ENCODE measurements around the gene DLD.

DLD gene

GRCh38 chr7:107936312-107936711 is 45.3 kb downstream of the DLD start:
- Histone ChIP-seq H3K79me1 (replicated peaks; ENCODE audit: low read length, poor library complexity, severe bottlenecking) (peaks cover 1% of the 10 kb centered on the region), H4K8ac (ENCODE audit: low read length) (no peak overlapping the region), H3K36me3 (ENCODE audit: control insufficient read depth in 1 of 2, insufficient read depth in 2 of 2, low read depth in 1 of 2, low read length in 2 of 2) (peaks cover 15 to 78% of the 10 kb centered on the region in 2 experiments), H3K4me2 (ENCODE audit: low read length, poor library complexity, severe bottlenecking) (no peak overlapping the region), H3K27me3 (ENCODE audit: control insufficient read depth in 1 of 2, insufficient read depth in 1 of 2, low read length in 2 of 2) (no peaks in the 10 kb centered on the region), H3K23ac (ENCODE audit: low read length in 2 of 2) (no peak overlapping the region), H3K4me3 (ENCODE audit: insufficient read depth in 1 of 2, low read depth in 1 of 2, low read length in 2 of 2) (no peak overlapping the region), H3K9me3 (ENCODE audit: control insufficient read depth, low read length) (no peaks in the 10 kb centered on the region), H2AFZ (ENCODE audit: low read depth, low read length) (no peak overlapping the region), H3K4me1 (ENCODE audit: control insufficient read depth, insufficient read depth, low read depth, low read length) (peaks cover 20% of the 10 kb centered on the region), H2BK12ac (ENCODE audit: low read length in 2 of 2) (no peak overlapping the region), H3K27ac (ENCODE audit: low read length, poor library complexity, severe bottlenecking) (peak overlapping the region; percentile 65), H2BK15ac (ENCODE audit: low read depth, poor library complexity, severe bottlenecking) (no peak overlapping the region), H2AK5ac (ENCODE audit: low read length, severe bottlenecking) (no peak overlapping the region), H3K9ac (ENCODE audit: low read length) (no peak overlapping the region), H3K4ac (ENCODE audit: low read depth in 1 of 2, low read length in 2 of 2) (no peak overlapping the region), H4K91ac (ENCODE audit: low read length) (no peak overlapping the region), H2BK120ac (ENCODE audit: low read depth, low read length) (no peak overlapping the region), H3K14ac (ENCODE audit: low read length in 2 of 2) (no peak overlapping the region), H2BK5ac (ENCODE audit: low read depth, low read length, poor library complexity, severe bottlenecking) (no peak overlapping the region), H3K18ac (ENCODE audit: low read depth in 1 of 2, low read length in 2 of 2) (no peak overlapping the region)
- WGBS: 78% methylated on average over 1 of the region's 2 CpGs
- no peak for DNase-seq

DNA sequence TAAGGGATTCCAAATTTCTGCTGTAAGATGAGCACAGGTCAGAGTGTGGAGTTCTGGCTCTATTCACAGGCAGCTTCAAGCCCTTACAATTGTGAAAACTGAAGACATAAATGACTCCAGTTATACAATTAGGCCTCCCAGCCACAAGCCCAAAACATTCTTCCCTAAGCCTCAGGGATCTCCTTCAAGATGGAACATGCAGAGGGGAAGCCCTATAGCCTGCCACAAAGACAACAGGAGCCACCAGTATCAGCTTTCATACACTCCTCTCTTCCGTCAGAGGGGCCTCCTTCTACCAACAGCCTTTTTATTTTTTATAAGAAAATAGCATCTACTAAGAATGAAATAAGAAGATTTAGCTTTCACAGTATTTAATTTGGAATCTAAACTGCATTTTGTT is 46.5 kb downstream of the DLD start:
- no peak overlapping the region for H2BK12ac ChIP-seq (ENCODE audit: low read length in 2 of 2)
- H2BK15ac ChIP-seq (ENCODE audit: low read depth, poor library complexity, severe bottlenecking): no peak overlapping the region
- no CpG with 5 or more reads among the region's 1 CpG for WGBS
- H3K4me3 ChIP-seq (ENCODE audit: insufficient read depth in 1 of 2, low read depth in 1 of 2, low read length in 2 of 2): peak overlapping the region in 1 of 2 experiments; percentile 3
- H3K14ac ChIP-seq (ENCODE audit: low read length in 2 of 2): no peak overlapping the region
- no peak overlapping the region for H3K23ac ChIP-seq (ENCODE audit: low read length in 2 of 2)
- no peak overlapping the region for H3K4ac ChIP-seq (ENCODE audit: low read depth in 1 of 2, low read length in 2 of 2)
- H3K79me1 ChIP-seq (replicated peaks; ENCODE audit: low read length, poor library complexity, severe bottlenecking): no peaks in the 10 kb centered on the region
- H3K36me3 ChIP-seq (ENCODE audit: control insufficient read depth in 1 of 2, insufficient read depth in 2 of 2, low read depth in 1 of 2, low read length in 2 of 2): peaks cover 21 to 73% of the 10 kb centered on the region in 2 experiments
- no peak overlapping the region for H3K18ac ChIP-seq (ENCODE audit: low read depth in 1 of 2, low read length in 2 of 2)
- no peak overlapping the region for H2BK120ac ChIP-seq (ENCODE audit: low read depth, low read length)
- no peak overlapping the region for H2AFZ ChIP-seq (ENCODE audit: low read depth, low read length)
- no peaks in the 10 kb centered on the region for H3K27me3 ChIP-seq (ENCODE audit: control insufficient read depth in 1 of 2, insufficient read depth in 1 of 2, low read length in 2 of 2)
- H3K27ac ChIP-seq (ENCODE audit: low read length, poor library complexity, severe bottlenecking): peak overlapping the region; percentile 65
- H4K91ac ChIP-seq (ENCODE audit: low read length): no peak overlapping the region
- H4K8ac ChIP-seq (ENCODE audit: low read length): no peak overlapping the region
- peak overlapping the region; percentile 3 for H2BK5ac ChIP-seq (ENCODE audit: low read depth, low read length, poor library complexity, severe bottlenecking)
- H3K4me2 ChIP-seq (ENCODE audit: low read length, poor library complexity, severe bottlenecking): no peak overlapping the region
- DNase-seq: no peak
- no peak overlapping the region for H2AK5ac ChIP-seq (ENCODE audit: low read length, severe bottlenecking)
- peak overlapping the region; percentile 68 for H3K9ac ChIP-seq (ENCODE audit: low read length)
- no peaks in the 10 kb centered on the region for H3K9me3 ChIP-seq (ENCODE audit: control insufficient read depth, low read length)
- peaks cover 17% of the 10 kb centered on the region for H3K4me1 ChIP-seq (ENCODE audit: control insufficient read depth, insufficient read depth, low read depth, low read length)

- Histone ChIP-seq H2AFZ (ENCODE audit: low read depth, low read length) (no peak overlapping the region), H3K23ac (ENCODE audit: low read length in 2 of 2) (no peak overlapping the region), H3K4me1 (ENCODE audit: control insufficient read depth, insufficient read depth, low read depth, low read length) (peaks cover 17% of the 10 kb centered on the region), H3K18ac (ENCODE audit: low read depth in 1 of 2, low read length in 2 of 2) (no peak overlapping the region), H2BK12ac (ENCODE audit: low read length in 2 of 2) (no peak overlapping the region), H3K27me3 (ENCODE audit: control insufficient read depth in 1 of 2, insufficient read depth in 1 of 2, low read length in 2 of 2) (no peaks in the 10 kb centered on the region), H3K9me3 (ENCODE audit: control insufficient read depth, low read length) (no peaks in the 10 kb centered on the region), H3K36me3 (ENCODE audit: control insufficient read depth in 1 of 2, insufficient read depth in 2 of 2, low read depth in 1 of 2, low read length in 2 of 2) (peaks cover 23 to 73% of the 10 kb centered on the region in 2 experiments), H2BK5ac (ENCODE audit: low read depth, low read length, poor library complexity, severe bottlenecking) (no peak overlapping the region), H3K9ac (ENCODE audit: low read length) (peak overlapping the region; percentile 68), H4K8ac (ENCODE audit: low read length) (peak overlapping the region; percentile 39), H3K79me1 (replicated peaks; ENCODE audit: low read length, poor library complexity, severe bottlenecking) (no peaks in the 10 kb centered on the region), H3K4me2 (ENCODE audit: low read length, poor library complexity, severe bottlenecking) (no peak overlapping the region), H2BK15ac (ENCODE audit: low read depth, poor library complexity, severe bottlenecking) (no peak overlapping the region), H2AK5ac (ENCODE audit: low read length, severe bottlenecking) (peak overlapping the region; percentile 10), H3K14ac (ENCODE audit: low read length in 2 of 2) (no peak overlapping the region), H3K4me3 (ENCODE audit: insufficient read depth in 1 of 2, low read depth in 1 of 2, low read length in 2 of 2) (peak overlapping the region in 1 of 2 experiments; percentile 16), H3K4ac (ENCODE audit: low read depth in 1 of 2, low read length in 2 of 2) (no peak overlapping the region), H2BK120ac (ENCODE audit: low read depth, low read length) (no peak overlapping the region), H4K91ac (ENCODE audit: low read length) (no peak overlapping the region), H3K27ac (ENCODE audit: low read length, poor library complexity, severe bottlenecking) (peak overlapping the region; percentile 84)
- 94% methylated on average over 6 of the region's 6 CpGs for WGBS
- no peak for DNase-seq
Observed at GRCh38 chr7:107938456-107939250, 47.7 kb downstream of the DLD start.

GRCh38 chr7:107939573-107940489 is 48.8 kb downstream of the DLD start:
- Histone ChIP-seq H3K27me3 (ENCODE audit: control insufficient read depth in 1 of 2, insufficient read depth in 1 of 2, low read length in 2 of 2) (no peaks in the 10 kb centered on the region), H2BK15ac (ENCODE audit: low read depth, poor library complexity, severe bottlenecking) (no peak overlapping the region), H2AK5ac (ENCODE audit: low read length, severe bottlenecking) (peak overlapping the region; percentile 29), H3K79me1 (replicated peaks; ENCODE audit: low read length, poor library complexity, severe bottlenecking) (no peaks in the 10 kb centered on the region), H3K4me3 (ENCODE audit: insufficient read depth in 1 of 2, low read depth in 1 of 2, low read length in 2 of 2) (peak overlapping the region in 1 of 2 experiments; percentile 17), H3K4me1 (ENCODE audit: control insufficient read depth, insufficient read depth, low read depth, low read length) (peaks cover 13% of the 10 kb centered on the region), H3K4me2 (ENCODE audit: low read length, poor library complexity, severe bottlenecking) (no peak overlapping the region), H4K91ac (ENCODE audit: low read length) (no peak overlapping the region), H3K23ac (ENCODE audit: low read length in 2 of 2) (peak overlapping the region in 1 of 2 experiments; percentile 20), H2BK5ac (ENCODE audit: low read depth, low read length, poor library complexity, severe bottlenecking) (no peak overlapping the region), H2BK12ac (ENCODE audit: low read length in 2 of 2) (no peak overlapping the region), H3K18ac (ENCODE audit: low read depth in 1 of 2, low read length in 2 of 2) (no peak overlapping the region), H3K9me3 (ENCODE audit: control insufficient read depth, low read length) (no peaks in the 10 kb centered on the region), H2BK120ac (ENCODE audit: low read depth, low read length) (no peak overlapping the region), H2AFZ (ENCODE audit: low read depth, low read length) (no peak overlapping the region), H3K36me3 (ENCODE audit: control insufficient read depth in 1 of 2, insufficient read depth in 2 of 2, low read depth in 1 of 2, low read length in 2 of 2) (peaks cover 29 to 74% of the 10 kb centered on the region in 2 experiments), H3K9ac (ENCODE audit: low read length) (peak overlapping the region; percentile 70), H4K8ac (ENCODE audit: low read length) (no peak overlapping the region), H3K4ac (ENCODE audit: low read depth in 1 of 2, low read length in 2 of 2) (no peak overlapping the region), H3K14ac (ENCODE audit: low read length in 2 of 2) (no peak overlapping the region), H3K27ac (ENCODE audit: low read length, poor library complexity, severe bottlenecking) (peak overlapping the region; percentile 62)
- DNase-seq: no peak
- WGBS: 94% methylated on average over 16 of the region's 16 CpGs

All from mesenchymal stem cell (in vitro differentiated cells and primary cell).